DOHH2 (cell line): Measurements from ENCODE around the gene SMU1.
A peak's percentile ranks its signal among the peaks of the same experiment; 100 is the strongest.

Source experiments
- H3F3A ChIP-seq: fragments of 200-600 bp; sonication (generic), shearing (Covaris generic); 2 replicates; pipeline ENCODE4 v1.6.0; 2016; ENCODE audit warnings: antibody characterized with exemption, mild to moderate bottlenecking; ENCODE audit not compliant: control insufficient read depth, insufficient read depth
- H3K27ac ChIP-seq: fragments of 200-600 bp; sonication (generic); 2 replicates; pipeline ENCODE4 v1.5.1; 2014; ENCODE audit warnings: low read depth, mild to moderate bottlenecking, low read length, moderate library complexity
- H3K27me3 ChIP-seq: fragments of 200-600 bp; sonication (generic); 2 replicates; pipeline ENCODE4 v1.6.1; 2014; ENCODE audit warnings: mild to moderate bottlenecking, low read length, mixed read lengths; ENCODE audit not compliant: control insufficient read depth
- H3K36me3 ChIP-seq: fragments of 200-600 bp; sonication (generic); 2 replicates; pipeline ENCODE4 v1.6.1; 2014; ENCODE audit warnings: mild to moderate bottlenecking, low read length, moderate library complexity, mixed read lengths; ENCODE audit not compliant: control insufficient read depth
- H3K4me1 ChIP-seq: fragments of 200-600 bp; sonication (generic); 2 replicates; pipeline ENCODE4 v1.6.1; 2014; ENCODE audit warnings: mild to moderate bottlenecking, low read length, mixed read lengths; ENCODE audit not compliant: control insufficient read depth
- H3K4me2 ChIP-seq: fragments of 200-600 bp; sonication (generic); 2 replicates; pipeline ENCODE4 v1.6.0; 2014; ENCODE audit warnings: mild to moderate bottlenecking, low read length, moderate library complexity
- H3K4me3 ChIP-seq: fragments of 200-600 bp; sonication (generic); 2 replicates; pipeline ENCODE4 v1.5.1; 2014; ENCODE audit warnings: mild to moderate bottlenecking, low read length, mixed read lengths
- H3K79me2 ChIP-seq: fragments of 200-600 bp; sonication (generic); 2 replicates; pipeline ENCODE4 v1.6.1; 2014; ENCODE audit warnings: mild to moderate bottlenecking, low read length, mixed read lengths; ENCODE audit not compliant: control insufficient read depth
- H3K9me2 ChIP-seq: fragments of 200-600 bp; sonication (generic); replicated peaks from 2 replicates; pipeline ENCODE4 v1.6.1; 2014; ENCODE audit warnings: mild to moderate bottlenecking, low read length, mixed read lengths; ENCODE audit not compliant: control insufficient read depth
- H3K9me3 ChIP-seq: fragments of 200-600 bp; sonication (generic); 2 replicates; pipeline ENCODE4 v1.6.1; 2014; ENCODE audit warnings: antibody characterized with exemption, low read length, mixed read lengths; ENCODE audit not compliant: control insufficient read depth, insufficient read depth
- H4K20me1 ChIP-seq: fragments of 200-600 bp; sonication (generic); 2 replicates; pipeline ENCODE4 v1.6.0; 2014; ENCODE audit warnings: low read depth, mild to moderate bottlenecking, antibody characterized with exemption, low read length, moderate library complexity; ENCODE audit not compliant: control insufficient read depth, insufficient read depth
- EZH2phosphoT487 ChIP-seq: fragments of 200-600 bp; sonication (generic); IDR thresholded peaks from 2 replicates; pipeline ENCODE4 v1.6.1; 2017; ENCODE audit warnings: borderline replicate concordance, mild to moderate bottlenecking, antibody characterized with exemption, low read length, moderate library complexity, mixed read lengths
- TF ChIP-seq, protein P1 (sequence below): fragments of 200-600 bp; sonication (generic); IDR thresholded peaks from one replicate; pipeline ENCODE4 v1.5.1; 2014; ENCODE audit warnings: antibody characterized with exemption, mild to moderate bottlenecking, low read depth, low read length; ENCODE audit not compliant: poor library complexity, severe bottlenecking

The SMU1 gene

DNA sequence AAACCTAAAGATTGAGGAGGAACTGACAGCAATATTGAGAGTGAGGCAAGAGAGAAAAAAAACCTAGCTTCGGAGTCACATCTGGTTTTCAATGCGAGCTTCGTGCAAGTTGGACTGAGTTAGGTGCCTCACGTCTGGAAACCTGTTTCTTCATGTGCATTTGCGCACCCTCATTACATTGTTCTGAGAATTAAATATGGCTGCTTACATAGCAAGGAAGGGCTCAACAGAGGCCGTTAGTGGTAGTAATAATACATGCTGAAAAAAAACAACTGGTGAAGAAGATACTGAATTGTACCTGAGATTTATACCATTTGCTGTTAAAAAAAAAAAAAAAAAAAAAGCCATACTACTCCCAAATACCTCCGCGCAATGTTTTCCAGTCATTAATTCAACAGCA, 32.8 kb downstream of the SMU1 start:
- Histone ChIP-seq H3F3A (peaks cover 55% of the 10 kb centered on the region), H4K20me1 (no peaks in the 10 kb centered on the region), H3K27ac (peak overlapping the region; percentile 56), H3K4me3 (peak overlapping the region; percentile 78), H3K27me3 (no peaks in the 10 kb centered on the region), H3K79me2 (no peaks in the 10 kb centered on the region), H3K4me1 (peaks cover 22% of the 10 kb centered on the region), H3K9me2 (no peaks in the 10 kb centered on the region), H3K4me2 (peak overlapping the region; percentile 90), H3K9me3 (no peaks in the 10 kb centered on the region), H3K36me3 (peaks cover 41% of the 10 kb centered on the region)
- TF ChIP-seq EZH2phosphoT487: no peak
- TF ChIP-seq, protein P1, sequence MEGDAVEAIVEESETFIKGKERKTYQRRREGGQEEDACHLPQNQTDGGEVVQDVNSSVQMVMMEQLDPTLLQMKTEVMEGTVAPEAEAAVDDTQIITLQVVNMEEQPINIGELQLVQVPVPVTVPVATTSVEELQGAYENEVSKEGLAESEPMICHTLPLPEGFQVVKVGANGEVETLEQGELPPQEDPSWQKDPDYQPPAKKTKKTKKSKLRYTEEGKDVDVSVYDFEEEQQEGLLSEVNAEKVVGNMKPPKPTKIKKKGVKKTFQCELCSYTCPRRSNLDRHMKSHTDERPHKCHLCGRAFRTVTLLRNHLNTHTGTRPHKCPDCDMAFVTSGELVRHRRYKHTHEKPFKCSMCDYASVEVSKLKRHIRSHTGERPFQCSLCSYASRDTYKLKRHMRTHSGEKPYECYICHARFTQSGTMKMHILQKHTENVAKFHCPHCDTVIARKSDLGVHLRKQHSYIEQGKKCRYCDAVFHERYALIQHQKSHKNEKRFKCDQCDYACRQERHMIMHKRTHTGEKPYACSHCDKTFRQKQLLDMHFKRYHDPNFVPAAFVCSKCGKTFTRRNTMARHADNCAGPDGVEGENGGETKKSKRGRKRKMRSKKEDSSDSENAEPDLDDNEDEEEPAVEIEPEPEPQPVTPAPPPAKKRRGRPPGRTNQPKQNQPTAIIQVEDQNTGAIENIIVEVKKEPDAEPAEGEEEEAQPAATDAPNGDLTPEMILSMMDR: no peak

DNA sequence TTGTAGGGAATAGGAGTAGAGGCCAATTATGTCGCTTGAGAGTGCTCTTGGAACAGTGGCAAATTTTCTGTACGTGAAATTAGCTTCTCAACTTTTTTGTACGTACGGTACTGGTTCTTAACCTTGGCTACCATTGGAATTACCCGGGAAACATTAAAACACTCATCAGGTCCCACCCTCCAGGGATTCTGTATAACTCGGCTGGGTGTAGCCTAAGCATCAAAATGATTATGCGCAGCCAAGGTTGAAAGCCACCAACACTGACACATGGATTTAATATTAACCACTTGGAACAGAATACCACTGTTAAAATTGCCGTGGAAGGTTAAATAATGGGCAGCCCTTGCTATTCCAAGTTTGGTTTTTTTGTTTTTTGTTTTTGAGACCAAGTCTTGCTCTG, 34.0 kb downstream of the SMU1 start:
- Histone ChIP-seq H3K79me2 (no peaks in the 10 kb centered on the region), H3K4me2 (no peak overlapping the region), H3F3A (peaks cover 64% of the 10 kb centered on the region), H3K4me3 (no peak overlapping the region), H3K36me3 (peaks cover 43% of the 10 kb centered on the region), H3K9me2 (no peaks in the 10 kb centered on the region), H3K4me1 (peaks cover 22% of the 10 kb centered on the region), H3K9me3 (no peaks in the 10 kb centered on the region), H3K27ac (no peak overlapping the region), H3K27me3 (no peaks in the 10 kb centered on the region), H4K20me1 (no peaks in the 10 kb centered on the region)
- TF ChIP-seq, protein P1: no peak
- TF ChIP-seq EZH2phosphoT487: no peak

DNA sequence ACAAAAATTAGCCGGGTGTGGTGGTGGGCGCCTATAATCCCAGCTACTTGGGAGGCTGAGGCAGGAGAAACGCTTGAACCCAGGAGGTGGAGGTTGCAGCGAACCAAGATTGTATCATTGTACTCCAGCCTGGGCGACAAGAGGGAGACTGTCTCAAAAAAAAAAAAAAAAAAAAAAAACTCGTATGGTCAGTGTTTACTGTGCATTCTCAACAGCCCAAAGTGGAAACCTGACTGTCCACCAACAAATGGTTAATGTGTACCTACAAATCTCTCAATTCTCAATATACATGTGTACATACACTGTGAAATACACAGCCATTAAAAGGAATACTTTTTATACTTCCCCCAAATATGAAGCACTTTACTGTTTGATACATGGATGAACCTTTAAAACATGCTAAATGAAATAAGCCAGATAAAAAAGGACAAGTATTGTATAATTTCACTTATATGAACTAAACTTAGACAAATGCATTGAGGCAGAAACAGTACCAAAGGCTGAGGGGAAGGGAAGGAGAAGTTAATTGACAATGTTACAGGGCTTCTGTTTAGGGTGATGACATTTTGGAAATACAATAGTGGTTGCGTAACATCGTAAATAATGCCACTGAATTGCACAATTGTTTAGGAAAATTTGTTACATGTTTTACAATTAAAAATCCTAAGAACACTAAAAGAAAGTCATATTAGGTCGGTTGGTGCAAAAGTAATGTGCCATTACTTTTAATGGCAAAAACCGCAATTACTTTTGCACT, 34.9 kb downstream of the SMU1 start:
- no peak overlapping the region for H3K27ac ChIP-seq
- peaks cover 47% of the 10 kb centered on the region for H3K36me3 ChIP-seq
- H3F3A ChIP-seq: peaks cover 70% of the 10 kb centered on the region
- no peaks in the 10 kb centered on the region for H3K9me2 ChIP-seq
- H3K79me2 ChIP-seq: peaks cover 2% of the 10 kb centered on the region; the same call in 1 of the 2 replicates
- peaks cover 22% of the 10 kb centered on the region for H3K4me1 ChIP-seq
- no peak for TF ChIP-seq EZH2phosphoT487
- TF ChIP-seq, protein P1: no peak
- no peaks in the 10 kb centered on the region for H3K27me3 ChIP-seq
- no peak overlapping the region for H3K4me2 ChIP-seq
- no peaks in the 10 kb centered on the region for H3K9me3 ChIP-seq
- no peaks in the 10 kb centered on the region for H4K20me1 ChIP-seq
- no peak overlapping the region for H3K4me3 ChIP-seq
